CD14-positive monocyte (primary cell): Measurements from ENCODE around the gene LMTK3. TPM values are rescaled to one million over a fixed set of nuclear protein-coding genes. Genes with fewer than 3 reads are reported as not detected.
"Not testable (repeated sequence)": the region's sequence is repeated elsewhere in the genome, so short reads cannot be mapped to it uniquely, and the experiment has no call there.

Experiments used
- DNase-seq, 3 donors: peaks; one replicate each; pipeline ENCODE4 v3.0.0-alpha.2; 2011 to 2022
- H2AFZ ChIP-seq: 2 replicates; pipeline ENCODE4 v1.6.0; 2012; ENCODE audit warnings: mild to moderate bottlenecking, low read depth, low read length, inconsistent platforms; ENCODE audit not compliant: insufficient read depth, poor library complexity, severe bottlenecking
- H3K27ac ChIP-seq, 2 donors: 1 replicate in 1 of 2; 2 replicates in 1 of 2; pipeline ENCODE4 v1.5.1; 2012 to 2013; ENCODE audit warnings: low read length in 2 of 2, control low read depth in 1 of 2, inconsistent platforms in 1 of 2, low read depth in 1 of 2, mild to moderate bottlenecking in 1 of 2
- H3K27me3 ChIP-seq, 2 donors: one replicate each; pipeline versions ENCODE4 v1.6.0 to v1.6.1; 2011 to 2013; ENCODE audit warnings: low read length in 2 of 2; ENCODE audit not compliant: control insufficient read depth in 2 of 2, insufficient read depth in 2 of 2
- H3K36me3 ChIP-seq, 2 donors: replicated peaks in 1 of 2; 1 replicate in 1 of 2; 2 replicates in 1 of 2; pipeline versions ENCODE4 v1.5.1 to v1.6.1; 2012 to 2013; ENCODE audit warnings: low read length in 2 of 2, control low read depth in 1 of 2, inconsistent platforms in 1 of 2, mild to moderate bottlenecking in 1 of 2; ENCODE audit not compliant: insufficient read depth in 2 of 2, control insufficient read depth in 1 of 2
- H3K4me1 ChIP-seq, 2 donors: 1 replicate in 1 of 2; 2 replicates in 1 of 2; pipeline versions ENCODE4 v1.5.1 to v1.6.1; 2012 to 2013; ENCODE audit warnings: low read length in 2 of 2, control low read depth in 1 of 2, inconsistent platforms in 1 of 2, mild to moderate bottlenecking in 1 of 2, moderate library complexity in 1 of 2; ENCODE audit not compliant: insufficient read depth in 2 of 2, control insufficient read depth in 1 of 2
- H3K4me2 ChIP-seq: replicated peaks from 2 replicates; pipeline ENCODE3; 2012; ENCODE audit warnings: low read length, moderate library complexity, mild to moderate bottlenecking; ENCODE audit not compliant: poor library complexity, severe bottlenecking; ENCODE audit errors: extremely low read depth
- H3K4me3 ChIP-seq, 3 experiments: fragments of 200-600 bp in 1 of 3; sonication (generic) in 1 of 3; replicated peaks in 1 of 3; 1 replicate in 2 of 3; 2 replicates in 1 of 3; pipeline ENCODE4 v1.5.1; 2011 to 2013; ENCODE audit warnings: low read length in 3 of 3, mild to moderate bottlenecking in 3 of 3, control low read depth in 2 of 3, low read depth in 2 of 3, inconsistent platforms in 1 of 3, moderate library complexity in 1 of 3
- H3K79me2 ChIP-seq: 2 replicates; pipeline ENCODE4 v1.6.0; 2012; ENCODE audit warnings: mild to moderate bottlenecking, control low read depth, inconsistent platforms, low read length, moderate library complexity; ENCODE audit not compliant: insufficient read depth
- H3K9ac ChIP-seq: 2 replicates; pipeline ENCODE4 v1.6.0; 2017; ENCODE audit warnings: low read length, mild to moderate bottlenecking; ENCODE audit not compliant: insufficient read depth, poor library complexity, severe bottlenecking
- H3K9me3 ChIP-seq, 2 donors: replicated peaks in 1 of 2; 1 replicate in 1 of 2; 2 replicates in 1 of 2; pipeline versions ENCODE4 v1.5.1 to v1.6.1; 2012 to 2013; ENCODE audit warnings: low read length in 2 of 2, control low read depth in 1 of 2; ENCODE audit not compliant: control insufficient read depth in 1 of 2, insufficient read depth in 1 of 2
- H4K20me1 ChIP-seq: 2 replicates; pipeline ENCODE4 v1.6.0; 2012; ENCODE audit warnings: mild to moderate bottlenecking, low read length, control low read depth, moderate library complexity; ENCODE audit not compliant: insufficient read depth
- H3K27ac Mint-ChIP-seq, 7 donors: one replicate each; pipeline ENCODE4 v1.8.0; 2020; ENCODE audit warnings: mild to moderate bottlenecking in 7 of 7, mixed read lengths in 7 of 7, moderate library complexity in 6 of 7, inconsistent platforms in 2 of 7
- H3K27me3 Mint-ChIP-seq, 3 donors: one replicate each; pipeline ENCODE4 v1.8.0; 2021 to 2022; ENCODE audit warnings: low read depth in 3 of 3, mild to moderate bottlenecking in 3 of 3, mixed read lengths in 3 of 3, moderate library complexity in 3 of 3, inconsistent platforms in 1 of 3
- H3K36me3 Mint-ChIP-seq, 2 donors: one replicate each; pipeline ENCODE4 v1.8.0; 2020; ENCODE audit warnings: mixed read lengths in 2 of 2, inconsistent platforms in 1 of 2, mild to moderate bottlenecking in 1 of 2
- H3K4me1 Mint-ChIP-seq: one replicate; pipeline ENCODE4 v1.8.0; 2020; ENCODE audit warnings: mild to moderate bottlenecking, mixed read lengths
- H3K4me3 Mint-ChIP-seq, 2 donors: one replicate each; pipeline ENCODE4 v1.8.0; 2020; ENCODE audit warnings: mild to moderate bottlenecking in 2 of 2, mixed read lengths in 2 of 2, moderate library complexity in 1 of 2
- H3K9me3 Mint-ChIP-seq, 7 donors: one replicate each; pipeline ENCODE4 v1.8.0; 2020 to 2022; ENCODE audit warnings: mixed read lengths in 7 of 7, mild to moderate bottlenecking in 6 of 7, moderate library complexity in 6 of 7, inconsistent platforms in 2 of 7
- CTCF ChIP-seq: fragments of 200-600 bp; IDR thresholded peaks from one replicate; pipeline ENCODE4 v1.8.0; 2022; ENCODE audit warnings: antibody characterized with exemption, mild to moderate bottlenecking
- WGBS: methylation state at CpG from one replicate; pipeline ENCODE4 v1.1.5; 2013; ENCODE audit warnings: missing lambda C conversion rate; ENCODE audit not compliant: insufficient coverage; 5-methylcytosine and 5-hydroxymethylcytosine counted together
- intact Hi-C, 2 donors: fragments of 100-400 bp; cut with micrococcal nuclease; formaldehyde crosslinking; loops; one replicate each; pipeline versions ENCODE4 v1.15.0 to v1.15.1; 2023
- polyA plus RNA-seq, 3 donors: library from polyadenylated mRNA; depleted of rRNA in 1 of 3; unstranded in 2 of 3; stranded (reverse) in 1 of 3; fragments of 300-500 nt in 2 of 3; fragments of >200 nt in 1 of 3; fragmentation: Illumina TruSeq in 2 of 3; gene quantifications; 1 replicate in 2 of 3; 2 replicates in 1 of 3; pipeline ENCODE4 v1.2.3, GENCODE V29; 2012 to 2021

Gene LMTK3
- polyA plus RNA-seq, 3 donors, result 0.08 TPM; not detected in 2

- intact Hi-C loops, result loop anchor here (1.0 to 2.0 kb wide), 3 partner anchors 95 to 119 kb away; no protein-coding TSS in a partner anchor
- peaks cover 25 to 34% of the 10 kb centered on the region in 2 donors for H3K4me1 ChIP-seq
- H3K27ac Mint-ChIP-seq, result no peak overlapping the region
Observed at GRCh38 chr19:48489608-48490216, 21.9 kb downstream of the LMTK3 start.

GRCh38 chr19:48488478-48488877 is 23.2 kb downstream of the LMTK3 start:
- H3K4me2 ChIP-seq, H3K4me3 Mint-ChIP-seq, H3K27ac Mint-ChIP-seq, H2AFZ ChIP-seq, H3K36me3 Mint-ChIP-seq, H3K4me3 ChIP-seq, H3K9ac ChIP-seq, H3K9me3 ChIP-seq, H4K20me1 ChIP-seq, H3K27ac ChIP-seq, DNase-seq, H3K36me3 ChIP-seq, H3K79me2 ChIP-seq: not testable (repeated sequence)
- Mint-ChIP-seq H3K27me3 (peaks cover 38 to 43% (median 40%) of the 10 kb centered on the region in 3 donors), H3K9me3 (peaks cover 0 to 27% (median 15%) of the 10 kb centered on the region in 7 donors), H3K4me1 (peaks cover 19% of the 10 kb centered on the region)
- Histone ChIP-seq H3K27me3 (peaks cover 10 to 21% of the 10 kb centered on the region in 2 donors), H3K4me1 (peaks cover 16 to 25% of the 10 kb centered on the region in 2 donors)
- intact Hi-C loops, result loop anchor here in 1 of 2 donors (2.0 kb wide), 1 partner anchor 120 kb away; no protein-coding TSS in a partner anchor
- WGBS, result 89% methylated on average over 4 of the region's 7 CpGs

More at GRCh38 chr19:48489608-48490216, 21.9 kb downstream of the LMTK3 start:
- Mint-ChIP-seq H3K27me3 (peaks cover 44 to 47% (median 45%) of the 10 kb centered on the region in 3 donors), H3K4me1 (peaks cover 26% of the 10 kb centered on the region), H3K36me3 (peaks cover 0 to 10% of the 10 kb centered on the region in 2 donors), H3K4me3 (peak overlapping the region in 1 of 2 donors; percentile 78), H3K9me3 (peaks cover 0 to 27% (median 15%) of the 10 kb centered on the region in 7 donors)
- Histone ChIP-seq H3K79me2 (no peaks in the 10 kb centered on the region), H3K4me3 (no peak overlapping the region), H3K9ac (no peak overlapping the region), H3K36me3 (no peaks in the 10 kb centered on the region), H3K27ac (no peak overlapping the region), H2AFZ (no peak overlapping the region), H3K9me3 (peaks cover 0 to 3% of the 10 kb centered on the region in 2 donors), H3K27me3 (peaks cover 10 to 29% of the 10 kb centered on the region in 2 donors), H4K20me1 (no peaks in the 10 kb centered on the region), H3K4me2 (no peak overlapping the region)
- 18% methylated on average over 17 of the region's 19 CpGs for WGBS
- TF ChIP-seq CTCF, result peak; percentile 91
- DNase-seq, result peak; percentile 62 to 73 (median 73)
